CD14-positive monocyte (primary cell): ENCODE measurements around the gene NQO1. TPM values are rescaled to one million over a fixed set of nuclear protein-coding genes. Genes with fewer than 3 reads are reported as not detected.

ENCODE experiments used
- DNase-seq, 3 donors: peaks; one replicate each; pipeline ENCODE4 v3.0.0-alpha.2; 2011 to 2022
- H2AFZ ChIP-seq: 2 replicates; pipeline ENCODE4 v1.6.0; 2012; ENCODE audit warnings: mild to moderate bottlenecking, low read depth, low read length, inconsistent platforms; ENCODE audit not compliant: insufficient read depth, poor library complexity, severe bottlenecking
- H3K27ac ChIP-seq, 2 donors: 1 replicate in 1 of 2; 2 replicates in 1 of 2; pipeline ENCODE4 v1.5.1; 2012 to 2013; ENCODE audit warnings: low read length in 2 of 2, control low read depth in 1 of 2, inconsistent platforms in 1 of 2, low read depth in 1 of 2, mild to moderate bottlenecking in 1 of 2
- H3K27me3 ChIP-seq, 2 donors: one replicate each; pipeline versions ENCODE4 v1.6.0 to v1.6.1; 2011 to 2013; ENCODE audit warnings: low read length in 2 of 2; ENCODE audit not compliant: control insufficient read depth in 2 of 2, insufficient read depth in 2 of 2
- H3K36me3 ChIP-seq, 2 donors: replicated peaks in 1 of 2; 1 replicate in 1 of 2; 2 replicates in 1 of 2; pipeline versions ENCODE4 v1.5.1 to v1.6.1; 2012 to 2013; ENCODE audit warnings: low read length in 2 of 2, control low read depth in 1 of 2, inconsistent platforms in 1 of 2, mild to moderate bottlenecking in 1 of 2; ENCODE audit not compliant: insufficient read depth in 2 of 2, control insufficient read depth in 1 of 2
- H3K4me1 ChIP-seq, 2 donors: 1 replicate in 1 of 2; 2 replicates in 1 of 2; pipeline versions ENCODE4 v1.5.1 to v1.6.1; 2012 to 2013; ENCODE audit warnings: low read length in 2 of 2, control low read depth in 1 of 2, inconsistent platforms in 1 of 2, mild to moderate bottlenecking in 1 of 2, moderate library complexity in 1 of 2; ENCODE audit not compliant: insufficient read depth in 2 of 2, control insufficient read depth in 1 of 2
- H3K4me2 ChIP-seq: replicated peaks from 2 replicates; pipeline ENCODE3; 2012; ENCODE audit warnings: low read length, moderate library complexity, mild to moderate bottlenecking; ENCODE audit not compliant: poor library complexity, severe bottlenecking; ENCODE audit errors: extremely low read depth
- H3K4me3 ChIP-seq, 3 experiments: fragments of 200-600 bp in 1 of 3; sonication (generic) in 1 of 3; replicated peaks in 1 of 3; 1 replicate in 2 of 3; 2 replicates in 1 of 3; pipeline ENCODE4 v1.5.1; 2011 to 2013; ENCODE audit warnings: low read length in 3 of 3, mild to moderate bottlenecking in 3 of 3, control low read depth in 2 of 3, low read depth in 2 of 3, inconsistent platforms in 1 of 3, moderate library complexity in 1 of 3
- H3K79me2 ChIP-seq: 2 replicates; pipeline ENCODE4 v1.6.0; 2012; ENCODE audit warnings: mild to moderate bottlenecking, control low read depth, inconsistent platforms, low read length, moderate library complexity; ENCODE audit not compliant: insufficient read depth
- H3K9ac ChIP-seq: 2 replicates; pipeline ENCODE4 v1.6.0; 2017; ENCODE audit warnings: low read length, mild to moderate bottlenecking; ENCODE audit not compliant: insufficient read depth, poor library complexity, severe bottlenecking
- H3K9me3 ChIP-seq, 2 donors: replicated peaks in 1 of 2; 1 replicate in 1 of 2; 2 replicates in 1 of 2; pipeline versions ENCODE4 v1.5.1 to v1.6.1; 2012 to 2013; ENCODE audit warnings: low read length in 2 of 2, control low read depth in 1 of 2; ENCODE audit not compliant: control insufficient read depth in 1 of 2, insufficient read depth in 1 of 2
- H4K20me1 ChIP-seq: 2 replicates; pipeline ENCODE4 v1.6.0; 2012; ENCODE audit warnings: mild to moderate bottlenecking, low read length, control low read depth, moderate library complexity; ENCODE audit not compliant: insufficient read depth
- H3K27ac Mint-ChIP-seq, 7 donors: one replicate each; pipeline ENCODE4 v1.8.0; 2020; ENCODE audit warnings: mild to moderate bottlenecking in 7 of 7, mixed read lengths in 7 of 7, moderate library complexity in 6 of 7, inconsistent platforms in 2 of 7
- H3K27me3 Mint-ChIP-seq, 3 donors: one replicate each; pipeline ENCODE4 v1.8.0; 2021 to 2022; ENCODE audit warnings: low read depth in 3 of 3, mild to moderate bottlenecking in 3 of 3, mixed read lengths in 3 of 3, moderate library complexity in 3 of 3, inconsistent platforms in 1 of 3
- H3K36me3 Mint-ChIP-seq, 2 donors: one replicate each; pipeline ENCODE4 v1.8.0; 2020; ENCODE audit warnings: mixed read lengths in 2 of 2, inconsistent platforms in 1 of 2, mild to moderate bottlenecking in 1 of 2
- H3K4me1 Mint-ChIP-seq: one replicate; pipeline ENCODE4 v1.8.0; 2020; ENCODE audit warnings: mild to moderate bottlenecking, mixed read lengths
- H3K4me3 Mint-ChIP-seq, 2 donors: one replicate each; pipeline ENCODE4 v1.8.0; 2020; ENCODE audit warnings: mild to moderate bottlenecking in 2 of 2, mixed read lengths in 2 of 2, moderate library complexity in 1 of 2
- H3K9me3 Mint-ChIP-seq, 7 donors: one replicate each; pipeline ENCODE4 v1.8.0; 2020 to 2022; ENCODE audit warnings: mixed read lengths in 7 of 7, mild to moderate bottlenecking in 6 of 7, moderate library complexity in 6 of 7, inconsistent platforms in 2 of 7
- WGBS: methylation state at CpG from one replicate; pipeline ENCODE4 v1.1.5; 2013; ENCODE audit warnings: missing lambda C conversion rate; ENCODE audit not compliant: insufficient coverage; 5-methylcytosine and 5-hydroxymethylcytosine counted together
- intact Hi-C, 2 donors: fragments of 100-400 bp; cut with micrococcal nuclease; formaldehyde crosslinking; loops; one replicate each; pipeline versions ENCODE4 v1.15.0 to v1.15.1; 2023
- polyA plus RNA-seq, 3 donors: library from polyadenylated mRNA; depleted of rRNA in 1 of 3; unstranded in 2 of 3; stranded (reverse) in 1 of 3; fragments of 300-500 nt in 2 of 3; fragments of >200 nt in 1 of 3; fragmentation: Illumina TruSeq in 2 of 3; gene quantifications; 1 replicate in 2 of 3; 2 replicates in 1 of 3; pipeline ENCODE4 v1.2.3, GENCODE V29; 2012 to 2021
- TF ChIP-seq, protein P1 (sequence below): fragments of 200-600 bp; IDR thresholded peaks from one replicate; pipeline ENCODE4 v1.8.0; 2022; ENCODE audit warnings: antibody characterized with exemption, mild to moderate bottlenecking

The NQO1 gene
- polyA plus RNA-seq, 3 donors = 0.51 to 3.9 (median 3.0) TPM

DNA sequence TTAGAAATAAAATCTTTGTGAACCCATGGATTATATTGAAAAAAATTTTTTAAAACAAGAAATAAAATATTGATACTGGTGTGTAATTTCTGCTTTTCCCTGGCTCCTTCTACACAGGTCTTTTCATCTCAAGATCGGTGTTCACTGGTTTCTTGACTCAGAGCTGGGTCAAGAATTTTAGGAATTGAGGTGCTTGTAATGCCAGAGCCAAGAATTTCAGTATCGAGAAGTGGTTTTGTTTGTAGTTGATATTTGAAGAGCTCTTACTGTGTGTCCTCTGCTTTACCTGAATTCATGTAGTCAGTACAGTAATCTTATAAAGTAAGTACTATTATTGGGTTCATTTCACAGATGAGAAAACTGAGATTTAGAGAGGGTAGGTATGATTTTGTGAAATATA is 43.0 kb upstream of the NQO1 start:
- Histone ChIP-seq H3K27ac (no peak overlapping the region), H4K20me1 (peaks cover 100% of the 10 kb centered on the region), H2AFZ (no peak overlapping the region), H3K4me2 (no peak overlapping the region), H3K36me3 (peaks cover 0 to 6% of the 10 kb centered on the region in 2 donors), H3K79me2 (peaks cover 100% of the 10 kb centered on the region), H3K4me1 (peaks cover 0 to 7% of the 10 kb centered on the region in 2 donors), H3K4me3 (no peak overlapping the region), H3K9ac (no peak overlapping the region), H3K27me3 (no peaks in the 10 kb centered on the region), H3K9me3 (peaks cover 4% of the 10 kb centered on the region in 2 donors)
- no peaks in the 10 kb centered on the region for H3K27me3 Mint-ChIP-seq
- WGBS = no CpG with 5 or more reads among the region's 2 CpGs
- H3K4me3 Mint-ChIP-seq = no peak overlapping the region
- no peak for DNase-seq
- peaks cover 2 to 14% (median 4%) of the 10 kb centered on the region in 7 donors for H3K9me3 Mint-ChIP-seq
- no peak overlapping the region for H3K27ac Mint-ChIP-seq
- H3K4me1 Mint-ChIP-seq = peaks cover 32% of the 10 kb centered on the region
- TF ChIP-seq, protein P1, sequence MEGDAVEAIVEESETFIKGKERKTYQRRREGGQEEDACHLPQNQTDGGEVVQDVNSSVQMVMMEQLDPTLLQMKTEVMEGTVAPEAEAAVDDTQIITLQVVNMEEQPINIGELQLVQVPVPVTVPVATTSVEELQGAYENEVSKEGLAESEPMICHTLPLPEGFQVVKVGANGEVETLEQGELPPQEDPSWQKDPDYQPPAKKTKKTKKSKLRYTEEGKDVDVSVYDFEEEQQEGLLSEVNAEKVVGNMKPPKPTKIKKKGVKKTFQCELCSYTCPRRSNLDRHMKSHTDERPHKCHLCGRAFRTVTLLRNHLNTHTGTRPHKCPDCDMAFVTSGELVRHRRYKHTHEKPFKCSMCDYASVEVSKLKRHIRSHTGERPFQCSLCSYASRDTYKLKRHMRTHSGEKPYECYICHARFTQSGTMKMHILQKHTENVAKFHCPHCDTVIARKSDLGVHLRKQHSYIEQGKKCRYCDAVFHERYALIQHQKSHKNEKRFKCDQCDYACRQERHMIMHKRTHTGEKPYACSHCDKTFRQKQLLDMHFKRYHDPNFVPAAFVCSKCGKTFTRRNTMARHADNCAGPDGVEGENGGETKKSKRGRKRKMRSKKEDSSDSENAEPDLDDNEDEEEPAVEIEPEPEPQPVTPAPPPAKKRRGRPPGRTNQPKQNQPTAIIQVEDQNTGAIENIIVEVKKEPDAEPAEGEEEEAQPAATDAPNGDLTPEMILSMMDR = no peak
- H3K36me3 Mint-ChIP-seq = peaks cover 21 to 24% of the 10 kb centered on the region in 2 donors
- intact Hi-C loops = no loop called here

DNA sequence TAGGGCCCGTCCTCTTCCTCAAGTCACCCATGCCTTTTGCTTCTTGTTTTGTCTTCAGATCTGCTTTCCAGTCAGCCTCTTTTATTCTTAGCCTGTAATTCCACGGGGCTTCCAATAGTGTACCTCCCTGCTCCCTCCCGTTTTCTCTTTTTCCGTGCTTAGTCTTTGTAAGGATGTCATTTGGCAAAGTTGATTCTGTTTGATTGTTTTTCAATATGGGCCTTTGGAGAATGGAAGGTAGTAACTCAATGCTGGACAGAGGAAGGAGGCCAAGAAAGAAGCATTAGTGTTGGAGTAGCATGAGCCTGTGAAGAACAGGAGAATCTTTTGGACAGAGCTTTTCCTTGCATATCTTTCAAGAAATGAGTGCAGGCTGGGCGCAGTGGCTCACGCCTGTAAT is 42.3 kb upstream of the NQO1 start:
- Histone ChIP-seq H2AFZ (no peak overlapping the region), H3K4me3 (no peak overlapping the region), H3K4me1 (peaks cover 3 to 12% of the 10 kb centered on the region in 2 donors), H3K9ac (no peak overlapping the region), H3K9me3 (no peaks in the 10 kb centered on the region), H3K27ac (no peak overlapping the region), H3K4me2 (no peak overlapping the region), H4K20me1 (peaks cover 100% of the 10 kb centered on the region), H3K36me3 (no peaks in the 10 kb centered on the region), H3K79me2 (peaks cover 100% of the 10 kb centered on the region), H3K27me3 (no peaks in the 10 kb centered on the region)
- TF ChIP-seq, protein P1 = no peak
- Mint-ChIP-seq H3K9me3 (peaks cover 0 to 7% (median 0%) of the 10 kb centered on the region in 7 donors), H3K27ac (peak overlapping the region in 2 of 7 donors; percentile 1 to 42), H3K27me3 (no peaks in the 10 kb centered on the region), H3K4me1 (peaks cover 36% of the 10 kb centered on the region), H3K36me3 (peaks cover 16 to 20% of the 10 kb centered on the region in 2 donors), H3K4me3 (no peak overlapping the region)
- WGBS = 100% methylated on average over 1 of the region's 6 CpGs
- no peak for DNase-seq
- intact Hi-C loops = no loop called here
